ENCODE measurements around the gene ANAPC15.
A peak's percentile ranks its signal among the peaks of the same experiment; 100 is the strongest.
"Not testable (repeated sequence)": the region's sequence is repeated elsewhere in the genome, so short reads cannot be mapped to it uniquely, and the experiment has no call there.

Gene ANAPC15

DNA sequence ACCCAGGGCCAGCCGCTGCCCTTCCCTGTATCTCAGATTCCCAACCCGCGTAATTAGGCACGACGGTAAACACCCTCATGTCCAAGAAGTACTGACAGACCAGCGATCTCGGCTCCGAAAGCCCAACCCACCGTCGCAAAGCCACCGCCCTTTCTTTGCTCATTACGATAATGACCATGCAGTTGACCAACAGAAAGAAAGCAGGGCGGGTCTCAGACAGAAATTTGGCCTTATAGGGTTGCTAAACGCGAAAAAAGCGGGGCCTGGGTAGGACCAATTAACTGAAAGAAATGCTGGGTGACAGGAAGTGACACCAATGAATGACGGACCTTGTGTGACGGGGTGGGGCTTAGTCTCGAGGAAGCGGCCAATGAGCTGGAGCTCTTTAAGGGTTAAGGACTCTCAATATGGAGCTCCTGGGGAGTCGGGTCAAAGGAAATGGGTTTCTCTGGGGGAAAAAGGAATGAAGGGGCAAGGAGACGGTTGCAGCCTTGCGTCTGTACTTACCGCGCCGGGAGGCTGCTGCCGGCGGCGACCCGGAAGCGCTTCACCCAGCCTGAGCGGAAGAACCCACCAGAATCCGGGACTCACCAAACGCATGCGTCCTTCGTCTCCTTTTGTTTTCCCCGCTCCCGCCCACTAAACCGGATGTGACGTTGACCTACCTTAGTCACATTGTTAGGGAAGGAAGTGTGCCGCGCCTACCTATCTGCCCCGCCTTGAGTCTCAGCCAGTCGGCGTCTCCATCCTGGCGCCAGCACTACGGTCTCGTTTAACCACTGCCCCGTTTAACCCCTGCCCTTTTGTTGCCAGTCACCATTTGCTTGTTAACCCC lies at the start of gene ANAPC15:
ANAPC15 (minus strand) TSS at position 553 of the 835 bp plus-strand sequence. CDS start 1,419 bp downstream, outside the sequence.
- ATAC-seq (peak; percentile 92), DNase-seq (peak; percentile 98)

DNA sequence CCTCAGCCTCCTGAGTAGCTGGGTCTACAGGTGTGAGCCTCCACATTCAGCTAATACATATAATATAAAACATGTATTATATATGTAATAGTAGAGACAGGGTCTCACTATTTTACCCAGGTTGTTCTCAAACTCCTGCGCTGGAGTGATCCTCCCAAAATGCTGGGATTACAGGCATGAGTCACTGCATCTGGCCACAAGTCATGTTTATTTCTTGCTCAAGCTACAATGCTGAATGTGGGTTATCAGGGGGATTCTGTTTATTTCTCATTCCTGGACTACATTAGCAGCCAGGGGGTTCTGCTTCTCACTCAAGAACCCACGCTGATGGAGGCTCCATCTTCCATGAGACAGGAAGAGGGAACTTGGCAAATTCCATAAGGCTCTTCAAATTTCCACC lies 47.8 kb upstream of the ANAPC15 start:
- ATAC-seq (no peak), DNase-seq (no peak)

DNA sequence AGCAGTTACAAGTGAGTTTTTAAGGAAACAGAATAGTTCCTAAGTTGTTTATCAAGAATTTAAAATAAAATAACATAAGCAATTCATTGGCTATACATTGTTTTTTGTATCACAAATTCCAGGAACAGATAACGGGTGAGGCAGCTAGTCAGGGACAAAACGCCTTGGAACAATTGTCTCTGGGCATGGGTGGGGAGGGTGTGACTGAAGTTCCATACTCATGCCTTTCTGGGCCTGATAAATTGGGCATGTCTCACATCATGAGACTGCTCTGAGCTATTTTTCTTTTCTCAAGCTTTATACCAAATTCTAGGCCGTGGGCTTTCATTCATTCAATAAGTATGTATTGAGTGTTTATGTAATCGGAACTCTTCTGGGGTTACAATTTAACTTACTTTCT lies 44.6 kb upstream of the ANAPC15 start:
- ATAC-seq (no peak), DNase-seq (no peak)

DNA sequence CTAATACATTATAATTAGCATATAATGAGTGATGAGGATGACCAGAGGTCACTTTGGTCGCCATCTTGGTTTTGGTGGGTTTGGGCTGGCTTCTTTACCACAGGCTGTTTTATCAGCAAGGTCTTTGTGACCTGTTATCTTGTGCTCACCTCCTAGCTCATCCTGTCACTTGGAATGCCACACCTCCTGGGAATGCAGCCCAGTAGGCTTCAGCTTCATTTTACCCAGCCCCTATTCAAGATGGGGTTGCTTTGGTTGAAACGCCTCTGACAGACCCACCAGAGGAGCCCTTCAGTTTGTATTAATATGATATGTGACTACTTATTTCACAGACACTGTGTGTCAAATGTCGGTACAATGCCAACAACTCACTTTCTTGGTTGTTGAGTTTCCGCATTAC lies 43.3 kb upstream of the ANAPC15 start:
- ATAC-seq, result no peak
- no peak for DNase-seq

DNA sequence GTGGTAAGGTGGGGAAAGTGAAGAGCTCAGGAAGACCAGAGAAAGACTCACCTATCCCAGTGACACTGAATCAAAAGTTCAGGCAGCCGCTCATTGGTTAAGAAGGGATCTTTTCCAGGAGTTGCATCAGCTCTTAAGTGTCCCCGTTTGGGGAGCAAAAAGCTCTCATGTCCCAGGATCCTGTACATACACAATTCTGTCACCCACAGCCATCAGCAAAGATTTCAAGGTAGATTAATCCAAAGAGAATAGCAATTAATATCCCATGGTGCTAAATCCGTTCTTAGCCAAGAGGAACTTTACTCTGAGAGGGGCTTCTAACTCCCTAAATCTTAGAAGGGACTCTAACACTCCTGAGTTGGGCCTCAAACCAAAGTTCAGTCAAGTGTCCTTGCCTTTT lies 42.3 kb upstream of the ANAPC15 start:
- ATAC-seq, result no peak

DNA sequence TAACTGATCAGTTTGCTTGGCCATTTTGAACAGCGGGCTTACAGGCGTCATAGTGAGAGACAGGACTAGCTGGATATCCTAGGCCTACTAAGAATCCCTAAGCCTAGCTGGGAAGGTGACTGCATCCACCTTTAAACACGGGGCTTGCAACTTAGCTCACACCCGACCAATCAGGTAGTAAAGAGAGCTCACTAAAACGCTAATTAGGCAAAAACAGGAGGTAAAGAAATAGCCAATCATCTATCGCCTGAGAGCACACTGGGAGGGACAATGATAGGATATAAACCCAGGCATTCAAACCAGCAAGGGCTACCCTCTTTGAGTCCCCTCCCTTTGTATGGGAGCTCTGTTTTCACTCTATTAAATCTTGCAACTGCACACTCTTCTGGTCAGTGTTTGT lies 41.4 kb upstream of the ANAPC15 start:
- not testable (repeated sequence) for DNase-seq, ATAC-seq

More for the DNA sequence above, 42.3 kb upstream of the ANAPC15 start:
- DNase-seq, result no peak

DNA sequence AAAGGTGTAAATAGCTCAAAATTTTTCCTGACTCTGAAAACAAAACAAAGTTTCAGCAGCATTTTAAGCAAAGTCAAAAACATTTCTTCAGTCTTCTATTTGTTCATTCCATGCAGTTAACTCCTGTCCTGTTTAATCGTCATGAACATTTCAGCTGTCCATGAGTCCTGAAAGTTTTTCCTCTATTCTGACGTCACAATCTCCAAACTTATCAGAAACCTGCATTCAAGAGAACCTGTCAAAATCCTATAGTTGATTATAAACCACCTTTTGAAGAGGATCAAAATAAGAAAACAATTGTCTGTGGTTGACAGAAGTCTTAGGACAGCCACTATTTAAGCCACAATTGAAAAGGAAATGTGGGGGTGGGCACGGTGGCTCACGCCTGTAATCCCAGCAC lies 38.4 kb upstream of the ANAPC15 start:
- ATAC-seq (no peak), DNase-seq (no peak)

DNA sequence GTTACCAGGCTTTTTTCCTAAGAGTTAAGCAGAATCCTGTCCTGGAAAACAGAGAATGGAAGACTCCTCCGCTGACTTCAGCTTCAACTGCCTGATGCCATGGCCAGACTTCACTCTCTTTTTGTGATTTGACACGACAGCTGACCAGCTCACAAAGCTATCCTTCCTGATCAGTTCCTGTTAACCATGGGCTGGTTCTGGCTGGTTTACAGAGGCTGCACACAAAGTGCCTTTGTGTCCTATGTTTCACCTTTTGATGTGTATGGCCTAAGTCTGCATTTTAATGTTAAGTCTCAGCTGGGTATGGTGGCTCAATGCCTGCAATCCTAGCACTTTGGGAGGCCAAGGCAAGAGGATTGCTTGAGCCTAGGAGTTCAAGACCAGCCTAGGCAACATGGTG lies 34.1 kb upstream of the ANAPC15 start:
- no peak for DNase-seq

DNA sequence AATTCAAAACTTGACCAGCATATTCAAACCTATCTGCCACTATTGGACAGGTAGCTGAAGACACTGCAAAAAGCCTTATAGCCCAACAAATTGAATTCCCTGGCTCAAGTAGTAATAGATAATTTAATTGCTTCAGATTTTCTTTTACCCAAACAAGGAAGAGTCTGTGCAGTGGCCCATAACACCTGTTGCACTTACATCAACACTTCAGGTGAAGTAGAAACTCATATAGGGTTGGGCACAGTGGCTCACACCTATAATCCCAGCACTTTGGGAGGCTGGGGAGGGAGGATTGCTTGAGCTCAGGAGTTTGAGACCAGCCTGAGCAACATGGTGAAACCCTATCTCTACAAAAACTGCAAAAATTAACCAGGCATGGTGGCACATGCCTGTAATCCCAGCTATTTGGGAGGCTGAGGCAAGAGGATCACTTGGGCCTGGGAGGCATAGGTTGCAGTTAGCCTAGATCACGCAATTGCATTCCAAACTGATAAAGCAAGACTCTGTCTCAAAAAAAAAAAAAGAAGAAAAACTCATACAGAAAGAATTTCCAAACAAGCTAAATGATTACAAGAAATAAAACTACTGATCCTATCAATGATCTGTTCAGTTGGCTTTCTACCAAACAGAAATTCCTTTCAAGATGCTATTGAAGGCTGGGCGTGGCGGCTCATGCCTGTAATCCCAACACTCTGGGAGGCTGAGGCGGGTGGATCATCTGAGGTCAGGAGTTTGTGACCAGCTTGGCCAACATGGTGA lies 32.5 kb upstream of the ANAPC15 start:
- DNase-seq (no peak), ATAC-seq (no peak)

More for the DNA sequence above, 34.1 kb upstream of the ANAPC15 start:
- no peak for ATAC-seq

DNA sequence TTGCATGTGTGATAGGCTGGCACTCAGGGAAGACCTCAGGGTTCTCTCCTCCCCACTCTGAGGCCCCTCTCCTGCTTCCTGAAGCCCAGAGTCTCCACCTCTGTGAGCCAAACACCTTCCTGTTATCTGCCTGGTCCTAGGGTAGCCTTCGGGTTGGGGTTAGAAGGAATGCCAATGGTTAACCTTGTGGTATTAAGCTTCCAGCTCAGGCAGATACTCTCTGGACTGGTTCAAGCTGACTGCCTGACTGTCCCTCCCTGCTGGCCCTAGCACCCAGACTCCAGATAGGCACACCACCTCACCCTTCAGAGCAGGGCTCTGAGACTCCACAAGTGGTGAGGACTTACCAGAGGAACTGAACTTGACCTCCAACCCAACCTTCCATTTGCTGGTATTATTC lies 30.0 kb upstream of the ANAPC15 start:
- ATAC-seq, DNase-seq: not testable (repeated sequence)

DNA sequence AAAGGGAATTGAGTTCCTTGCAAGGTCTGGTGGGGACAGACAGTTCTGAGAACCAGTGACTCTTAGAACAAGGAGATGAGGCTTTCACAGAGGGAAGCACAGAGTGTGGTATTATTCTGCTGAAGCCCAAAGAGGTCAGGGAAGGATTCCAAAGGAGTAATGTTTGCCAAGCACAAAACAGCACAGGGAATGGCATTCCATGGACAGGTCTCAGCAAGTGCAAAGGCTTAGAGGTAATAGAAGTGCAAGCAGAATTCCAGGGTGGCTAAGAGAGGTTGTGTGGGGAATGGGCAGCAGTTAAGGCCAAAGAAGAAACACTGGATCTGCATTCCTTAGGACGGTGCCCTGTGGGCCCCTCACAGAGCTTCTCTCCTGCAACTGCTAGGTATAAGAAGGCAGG lies 29.6 kb upstream of the ANAPC15 start:
- not testable (repeated sequence) for ATAC-seq, DNase-seq

DNA sequence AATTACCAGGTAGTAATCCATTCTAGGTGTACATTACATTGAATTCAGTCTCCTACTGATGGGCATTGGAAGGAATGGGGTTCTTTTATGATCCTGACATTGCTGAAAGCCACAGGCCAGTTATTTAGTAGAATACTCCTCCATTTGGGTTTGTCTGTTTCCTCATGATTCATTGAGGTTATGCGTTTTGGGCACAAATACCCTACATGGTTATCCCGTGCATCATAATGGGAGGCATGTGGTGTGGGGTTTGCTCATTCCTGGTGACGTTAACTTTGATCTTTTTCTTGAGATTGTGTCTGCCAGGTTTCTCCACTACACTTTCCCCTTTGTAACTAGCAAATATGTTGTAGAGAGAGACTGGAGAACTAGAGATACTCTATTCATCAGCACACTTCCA lies 28.6 kb upstream of the ANAPC15 start:
- ATAC-seq (peak; percentile 76), DNase-seq (peak; percentile 23)

DNA sequence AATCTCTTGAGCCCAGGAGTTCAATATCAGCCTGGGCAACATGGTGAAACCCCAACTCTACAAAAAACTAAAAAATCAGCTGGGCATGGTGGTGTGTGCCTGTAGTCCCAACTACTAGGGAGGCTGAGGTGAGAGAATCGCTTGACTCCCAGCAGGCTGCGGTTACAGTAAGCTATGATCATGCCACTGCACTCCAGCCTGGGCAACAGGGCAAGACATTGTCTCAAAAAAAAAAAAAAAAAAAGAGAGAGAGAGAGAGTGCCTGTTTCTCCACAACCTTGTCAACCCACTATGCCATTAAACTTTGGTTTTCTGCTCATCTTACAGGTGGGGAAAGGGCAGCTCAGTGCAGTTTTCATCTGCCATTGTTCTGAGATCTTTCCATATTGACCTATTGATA lies 28.2 kb upstream of the ANAPC15 start:
- DNase-seq (no peak), ATAC-seq (peak; percentile 17)

DNA sequence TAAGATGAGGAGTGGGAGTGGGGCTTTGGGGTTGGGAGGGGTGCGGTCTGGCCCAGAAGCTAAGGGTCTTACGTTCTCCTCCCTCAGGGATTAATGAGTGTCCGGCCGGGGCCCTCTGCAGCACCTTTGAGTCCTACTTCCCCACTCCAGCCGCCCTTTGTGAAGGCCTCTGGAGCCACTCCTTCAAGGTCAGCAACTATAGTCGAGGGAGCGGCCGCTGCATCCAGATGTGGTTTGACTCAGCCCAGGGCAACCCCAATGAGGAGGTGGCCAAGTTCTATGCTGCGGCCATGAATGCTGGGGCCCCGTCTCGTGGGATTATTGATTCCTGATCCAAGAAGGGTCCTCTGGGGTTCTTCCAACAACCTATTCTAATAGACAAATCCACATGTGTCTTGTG lies 27.0 kb upstream of the ANAPC15 start:
- ATAC-seq, result no peak
- DNase-seq, result no peak

DNA sequence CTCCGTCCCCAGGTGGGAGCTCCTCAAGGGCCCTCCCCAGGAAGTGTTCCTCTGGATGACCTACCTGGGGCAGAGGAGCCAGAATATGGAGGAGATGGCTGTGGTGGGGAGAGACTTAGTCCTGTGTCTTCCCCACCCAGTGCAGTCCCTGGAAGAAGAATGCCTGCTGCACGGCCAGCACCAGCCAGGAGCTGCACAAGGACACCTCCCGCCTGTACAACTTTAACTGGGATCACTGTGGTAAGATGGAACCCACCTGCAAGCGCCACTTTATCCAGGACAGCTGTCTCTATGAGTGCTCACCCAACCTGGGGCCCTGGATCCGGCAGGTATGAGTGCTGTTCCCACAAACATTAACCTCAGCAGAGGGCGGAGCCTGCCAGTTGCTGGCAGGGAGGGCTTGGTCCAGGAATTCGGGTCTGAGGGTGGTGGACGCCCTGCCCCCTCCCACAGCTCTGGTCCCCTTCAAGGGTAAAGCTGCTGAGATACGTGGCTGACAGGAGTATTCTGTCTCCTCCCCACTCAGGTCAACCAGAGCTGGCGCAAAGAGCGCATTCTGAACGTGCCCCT lies 26.4 kb upstream of the ANAPC15 start:
- no peak for DNase-seq
- ATAC-seq, result no peak

DNA sequence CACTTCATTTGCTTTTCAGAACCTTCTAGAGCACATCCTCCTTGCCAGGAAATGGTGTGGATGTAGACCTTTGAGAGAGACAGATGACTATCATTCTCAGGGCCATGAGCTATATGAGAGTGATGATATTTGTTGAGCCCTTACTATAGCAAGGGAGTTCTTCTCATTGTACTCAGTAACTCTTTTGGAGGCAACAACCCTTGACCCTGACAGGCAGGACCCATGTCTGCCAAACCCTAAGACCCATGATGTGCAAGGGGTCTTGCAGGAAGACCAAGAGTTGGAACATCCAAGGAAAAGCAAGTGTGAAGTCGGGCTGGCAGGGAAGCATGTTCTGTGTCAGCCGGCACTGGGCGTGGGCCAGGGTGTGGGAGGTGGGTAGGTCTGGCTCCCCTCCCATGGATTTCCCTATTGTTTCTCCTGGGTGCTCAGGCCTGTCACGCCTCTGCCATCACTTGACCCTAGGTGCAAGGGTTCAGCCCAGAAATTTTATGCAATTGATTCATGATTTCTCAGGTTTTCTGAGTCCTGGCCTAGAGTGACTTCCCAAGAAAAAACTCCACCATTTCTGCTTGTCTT lies 24.3 kb upstream of the ANAPC15 start:
- DNase-seq (no peak), ATAC-seq (peak; percentile 25)

DNA sequence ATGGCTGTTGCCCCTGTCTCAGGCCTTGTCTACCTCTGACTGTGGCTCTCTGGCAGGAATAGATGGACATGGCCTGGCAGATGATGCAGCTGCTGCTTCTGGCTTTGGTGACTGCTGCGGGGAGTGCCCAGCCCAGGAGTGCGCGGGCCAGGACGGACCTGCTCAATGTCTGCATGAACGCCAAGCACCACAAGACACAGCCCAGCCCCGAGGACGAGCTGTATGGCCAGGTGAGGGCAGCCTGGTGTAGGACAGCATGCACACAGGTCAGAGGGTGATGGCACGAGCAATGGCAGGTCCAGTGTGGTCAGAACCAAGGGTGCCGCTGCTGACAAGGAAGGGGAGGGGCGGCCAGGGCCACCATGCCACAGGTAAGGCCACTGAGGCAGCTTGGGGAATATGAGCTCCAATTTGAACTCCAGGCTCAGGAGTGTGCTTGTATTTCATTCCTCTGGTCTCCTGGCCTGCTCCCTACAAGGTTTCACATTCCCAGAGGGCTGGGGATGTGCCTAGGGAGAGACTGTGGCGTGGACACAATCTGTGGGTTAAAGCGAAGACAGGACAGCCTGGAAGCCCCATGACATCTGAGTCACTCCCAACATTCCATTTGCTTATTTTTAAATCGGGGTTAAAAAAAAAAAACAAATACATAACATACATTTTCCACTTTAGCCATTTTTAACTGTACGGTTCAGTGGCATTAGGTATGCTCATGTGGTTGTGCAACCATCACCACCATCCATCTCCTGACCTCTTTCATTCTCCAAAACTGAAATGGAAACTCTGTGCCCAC lies 23.6 kb upstream of the ANAPC15 start:
- ATAC-seq (no peak), DNase-seq (no peak)

DNA sequence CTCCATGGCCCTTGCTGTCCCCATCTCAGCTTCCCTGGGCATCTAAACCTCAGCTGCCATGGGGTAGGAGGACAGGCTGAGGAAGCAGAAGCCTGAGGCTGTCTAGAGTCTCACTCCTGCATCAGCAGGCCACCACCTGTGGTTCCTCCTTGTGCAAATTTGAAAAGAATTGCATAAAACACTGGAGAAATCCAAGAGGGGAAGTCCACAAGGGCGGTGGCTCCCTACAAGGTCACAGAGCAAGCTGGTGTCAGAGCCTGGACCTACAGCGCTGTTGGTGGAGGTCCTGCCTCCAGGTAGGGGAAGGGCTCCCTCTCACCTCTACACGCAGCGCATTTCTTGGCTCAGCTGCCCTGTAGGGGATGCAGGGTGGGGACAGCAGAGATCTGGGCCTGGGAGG lies 23.0 kb upstream of the ANAPC15 start, which contains the start of gene FOLR3:
FOLR3 (plus strand) TSS at position 253 of the 400 bp plus-strand sequence. CDS start 228 bp downstream, outside the sequence.
- not testable (repeated sequence) for DNase-seq, ATAC-seq

DNA sequence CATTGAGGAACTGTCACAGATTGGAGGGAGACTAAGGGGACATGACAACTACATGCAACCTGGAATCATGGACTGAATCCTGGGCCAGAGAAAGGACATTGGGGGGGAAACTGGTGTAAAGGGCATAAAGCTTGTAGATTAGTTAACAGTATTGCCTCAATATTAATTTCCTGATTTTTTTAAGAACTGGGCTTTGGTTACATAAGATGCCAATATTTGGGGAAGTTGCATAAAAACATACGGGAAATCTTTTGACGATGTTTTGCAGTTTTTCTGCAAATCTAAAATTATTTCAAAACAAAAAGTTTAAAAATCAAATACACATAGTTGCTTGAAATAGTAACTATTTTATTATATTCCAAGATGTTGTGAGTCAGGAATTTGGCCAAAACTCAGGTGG lies 20.2 kb upstream of the ANAPC15 start:
- DNase-seq (no peak), ATAC-seq (no peak)

DNA sequence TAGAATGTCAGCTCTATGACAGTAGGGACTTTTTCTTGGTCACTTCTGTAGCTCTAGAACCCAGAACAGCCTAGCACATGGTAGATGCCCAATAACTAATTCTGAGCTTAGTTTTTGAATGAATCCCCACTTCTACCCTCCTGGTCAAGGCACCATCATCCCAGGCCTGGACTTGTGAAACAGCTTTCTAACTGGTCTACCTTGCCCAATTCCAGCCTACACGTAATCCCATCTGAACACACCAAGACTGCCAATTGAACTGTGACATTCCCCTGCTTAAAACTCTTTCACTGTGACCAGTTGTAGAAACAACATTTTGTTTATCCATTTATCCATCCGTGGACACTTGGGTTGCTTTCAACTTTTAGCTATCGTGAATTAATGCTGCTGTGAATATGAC lies 16.9 kb upstream of the ANAPC15 start:
- no peak for DNase-seq
- no peak for ATAC-seq

DNA sequence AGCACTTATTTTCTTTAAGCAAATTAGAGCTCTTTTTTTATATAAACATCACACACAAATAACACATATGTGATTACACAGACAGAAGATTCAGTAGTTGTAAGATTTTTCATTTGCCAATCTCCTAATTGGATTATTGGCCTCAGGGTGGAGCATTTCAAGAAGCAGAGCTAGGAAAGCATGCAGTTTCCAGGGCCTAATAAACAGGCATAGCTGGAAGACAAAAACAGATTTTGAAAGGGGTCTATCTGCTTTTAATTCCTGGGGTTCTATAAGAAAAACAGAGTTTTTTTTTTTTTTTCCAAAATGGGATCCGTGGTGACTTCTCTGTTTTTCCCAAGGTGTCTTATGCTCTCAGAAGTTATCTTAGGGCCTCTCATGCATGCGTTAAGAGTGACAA lies 15.4 kb upstream of the ANAPC15 start:
- no peak for ATAC-seq
- DNase-seq, result no peak

DNA sequence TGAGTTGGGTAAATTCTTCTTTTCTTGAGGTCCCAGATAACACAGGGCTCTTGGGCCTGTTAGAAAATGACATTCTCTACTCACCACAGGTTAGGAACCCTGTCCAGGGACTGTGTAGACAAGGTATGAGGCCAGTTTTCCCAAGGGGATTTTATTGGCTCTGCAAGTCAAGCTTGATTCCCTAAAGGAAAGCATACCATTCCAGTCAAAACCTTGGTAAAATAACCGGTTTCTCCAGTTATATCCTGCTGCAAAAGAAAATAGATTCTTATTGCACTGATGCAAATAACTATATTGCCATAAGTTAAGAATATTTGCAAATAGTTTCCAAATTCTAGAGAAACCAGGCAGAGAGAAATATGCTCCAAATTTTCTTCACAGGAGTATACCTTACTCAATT lies 13.5 kb upstream of the ANAPC15 start:
- ATAC-seq, result no peak

More for the DNA sequence above, 13.5 kb upstream of the ANAPC15 start:
- DNase-seq, result no peak
